Astrocyte of the spinal cord (primary cell): ENCODE measurements around the gene NT5DC4.
A peak's percentile ranks its signal among the peaks of the same experiment; 100 is the strongest.
"Not testable (repeated sequence)": the region's sequence is repeated elsewhere in the genome, so short reads cannot be mapped to it uniquely, and the experiment has no call there.

Experiments used
- DNase-seq: peaks from one replicate; pipeline ENCODE4 v3.0.0; 2011; ENCODE audit warnings: low read depth, low spot score
- H3K4me3 ChIP-seq: 2 replicates; pipeline ENCODE4 v1.5.1; 2011; ENCODE audit warnings: low read depth, mild to moderate bottlenecking, low read length, moderate library complexity
- in situ Hi-C: cut with HindIII; loops from 2 replicates; pipeline ENCODE4 v1.10.0; 2017; ENCODE audit warnings: low sequenced_read_pairs
- TF ChIP-seq, protein P1 (sequence below): IDR thresholded peaks from 2 replicates; pipeline ENCODE4 v1.5.1; 2012; ENCODE audit warnings: low read depth, mild to moderate bottlenecking, low read length, inconsistent platforms

NT5DC4 gene

DNA sequence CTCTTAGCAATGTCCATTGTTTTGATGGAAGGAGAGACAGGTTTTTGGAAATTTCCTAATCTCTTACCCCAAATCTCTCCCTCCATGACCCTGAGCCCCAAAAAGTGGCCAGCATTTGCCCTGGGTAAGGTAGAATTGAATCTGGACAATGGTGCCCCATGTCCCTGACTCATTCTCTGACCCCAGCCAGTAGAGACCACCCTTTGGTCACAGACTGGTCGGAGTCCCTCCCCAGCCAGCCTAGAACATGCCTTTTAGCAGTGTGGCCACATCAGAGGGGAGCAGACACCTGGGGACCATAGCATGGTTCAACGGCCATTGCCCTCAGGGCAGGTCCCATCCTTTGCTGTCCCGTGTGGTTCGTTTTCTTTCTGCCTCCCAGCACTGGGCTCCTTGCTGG lies 6.5 kb upstream of the NT5DC4 start:
- in situ Hi-C loops: no loop called here

DNA sequence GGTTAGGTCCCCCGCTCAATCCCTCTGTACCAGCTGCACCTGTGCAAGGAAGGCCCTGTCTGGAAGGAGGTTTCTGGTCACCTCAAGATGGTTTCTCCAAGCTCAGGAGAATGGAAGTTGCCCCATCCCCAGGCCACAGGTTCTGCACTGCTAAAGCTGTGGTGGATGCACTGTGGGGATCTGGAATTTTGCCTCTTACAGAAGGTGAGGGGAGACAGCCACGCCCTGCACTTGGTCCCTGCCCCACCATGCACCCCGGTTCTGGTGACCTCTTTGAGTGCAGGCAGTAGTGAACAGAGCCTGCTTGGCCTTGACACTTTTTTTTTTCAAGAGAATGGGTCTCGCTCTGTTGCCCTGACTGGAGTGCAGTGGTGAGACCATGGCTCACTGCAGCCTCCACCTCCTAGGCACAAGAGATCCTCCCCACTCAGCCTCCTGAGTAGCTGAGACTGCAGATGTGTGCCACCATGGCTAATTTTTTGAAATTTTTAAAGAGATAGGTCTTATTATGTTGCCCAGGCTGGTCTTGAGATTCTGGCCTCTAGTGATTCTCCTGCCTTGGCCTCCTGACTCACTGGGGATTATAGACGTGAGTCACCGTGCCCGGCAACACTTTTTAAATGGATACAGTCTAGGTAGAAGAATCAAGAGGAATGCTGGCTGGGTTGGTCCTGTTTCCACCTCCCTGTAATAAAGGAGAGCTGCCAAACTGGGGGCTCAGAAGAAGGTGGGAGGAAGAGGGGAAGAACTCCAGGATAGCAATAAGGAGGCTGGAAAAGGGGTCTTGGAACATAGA lies 5.8 kb upstream of the NT5DC4 start:
- TF ChIP-seq, protein P1, sequence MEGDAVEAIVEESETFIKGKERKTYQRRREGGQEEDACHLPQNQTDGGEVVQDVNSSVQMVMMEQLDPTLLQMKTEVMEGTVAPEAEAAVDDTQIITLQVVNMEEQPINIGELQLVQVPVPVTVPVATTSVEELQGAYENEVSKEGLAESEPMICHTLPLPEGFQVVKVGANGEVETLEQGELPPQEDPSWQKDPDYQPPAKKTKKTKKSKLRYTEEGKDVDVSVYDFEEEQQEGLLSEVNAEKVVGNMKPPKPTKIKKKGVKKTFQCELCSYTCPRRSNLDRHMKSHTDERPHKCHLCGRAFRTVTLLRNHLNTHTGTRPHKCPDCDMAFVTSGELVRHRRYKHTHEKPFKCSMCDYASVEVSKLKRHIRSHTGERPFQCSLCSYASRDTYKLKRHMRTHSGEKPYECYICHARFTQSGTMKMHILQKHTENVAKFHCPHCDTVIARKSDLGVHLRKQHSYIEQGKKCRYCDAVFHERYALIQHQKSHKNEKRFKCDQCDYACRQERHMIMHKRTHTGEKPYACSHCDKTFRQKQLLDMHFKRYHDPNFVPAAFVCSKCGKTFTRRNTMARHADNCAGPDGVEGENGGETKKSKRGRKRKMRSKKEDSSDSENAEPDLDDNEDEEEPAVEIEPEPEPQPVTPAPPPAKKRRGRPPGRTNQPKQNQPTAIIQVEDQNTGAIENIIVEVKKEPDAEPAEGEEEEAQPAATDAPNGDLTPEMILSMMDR: no peak

More for the DNA sequence above, 6.5 kb upstream of the NT5DC4 start:
- no peak for DNase-seq
- TF ChIP-seq, protein P1: no peak
- no peak overlapping the region for H3K4me3 ChIP-seq

DNA sequence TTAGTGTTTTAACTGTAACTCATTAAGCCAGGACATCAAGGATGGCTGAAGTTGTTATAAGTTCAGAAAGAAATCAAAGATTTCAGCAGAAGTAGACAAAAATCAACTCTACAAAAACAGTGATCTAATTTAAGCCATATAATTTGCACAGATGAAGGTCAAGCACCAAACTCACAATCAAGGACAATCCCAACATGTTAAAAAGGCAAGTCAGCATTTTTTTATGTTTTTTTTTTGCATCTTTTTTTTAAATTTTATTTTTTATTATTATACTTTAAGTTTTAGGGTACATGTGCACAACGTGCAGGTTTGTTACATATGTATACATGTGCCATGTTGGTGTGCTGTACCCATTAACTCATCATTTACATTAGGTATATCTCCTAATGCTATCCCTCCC lies 4.7 kb upstream of the NT5DC4 start:
- DNase-seq, H3K4me3 ChIP-seq, in situ Hi-C loops: not testable (repeated sequence)

More for the DNA sequence above, 5.8 kb upstream of the NT5DC4 start:
- no peak overlapping the region for H3K4me3 ChIP-seq
- peak; percentile 24 for DNase-seq
- in situ Hi-C loops: no loop called here

DNA sequence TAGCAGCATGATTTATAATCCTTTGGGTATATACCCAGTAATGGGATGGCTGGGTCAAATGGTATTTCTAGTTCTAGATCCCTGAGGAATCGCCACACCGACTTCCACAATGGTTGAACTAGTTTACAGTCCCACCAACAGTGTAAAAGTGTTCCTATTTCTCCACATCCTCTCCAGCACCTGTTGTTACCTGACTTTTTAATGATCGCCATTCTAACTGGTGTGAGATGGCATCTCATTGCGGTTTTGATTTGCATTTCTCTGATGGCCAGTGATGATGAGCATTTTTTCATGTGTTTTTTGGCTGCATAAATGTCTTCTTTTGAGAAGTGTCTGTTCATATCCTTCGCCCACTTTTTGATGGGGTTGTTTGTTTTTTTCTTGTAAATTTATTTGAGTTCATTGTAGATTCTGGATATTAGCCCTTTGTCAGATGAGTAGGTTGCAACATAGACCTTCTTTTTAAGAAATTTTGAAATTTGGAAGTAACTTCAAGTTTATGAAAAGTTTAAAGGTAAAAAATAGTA lies 3.9 kb upstream of the NT5DC4 start:
- in situ Hi-C loops, DNase-seq, H3K4me3 ChIP-seq: not testable (repeated sequence)

DNA sequence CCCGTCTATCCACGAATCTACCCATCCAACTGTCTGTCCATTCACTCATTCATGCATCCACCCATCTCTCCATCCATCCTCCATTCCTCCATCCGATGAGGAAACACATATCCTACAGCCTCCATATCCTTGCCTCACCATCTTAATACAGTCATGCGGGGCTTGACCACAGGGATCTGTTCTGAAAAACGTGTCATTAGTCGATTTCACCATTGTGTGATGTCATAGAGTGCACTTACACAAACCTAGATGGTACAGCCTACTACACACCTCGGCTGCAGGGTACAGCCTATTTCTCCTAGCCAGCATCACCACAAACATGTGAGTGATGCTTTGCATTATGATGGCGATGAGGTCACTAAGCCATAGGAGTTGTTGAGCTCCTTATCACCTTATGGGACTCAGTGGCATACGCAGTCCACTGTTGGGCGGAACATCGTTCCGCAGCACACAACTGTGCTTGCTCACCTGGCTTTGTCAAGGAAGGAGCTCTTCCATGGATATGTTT lies 1.9 kb upstream of the NT5DC4 start:
- TF ChIP-seq, protein P1: no peak
- in situ Hi-C loops: no loop called here

DNA sequence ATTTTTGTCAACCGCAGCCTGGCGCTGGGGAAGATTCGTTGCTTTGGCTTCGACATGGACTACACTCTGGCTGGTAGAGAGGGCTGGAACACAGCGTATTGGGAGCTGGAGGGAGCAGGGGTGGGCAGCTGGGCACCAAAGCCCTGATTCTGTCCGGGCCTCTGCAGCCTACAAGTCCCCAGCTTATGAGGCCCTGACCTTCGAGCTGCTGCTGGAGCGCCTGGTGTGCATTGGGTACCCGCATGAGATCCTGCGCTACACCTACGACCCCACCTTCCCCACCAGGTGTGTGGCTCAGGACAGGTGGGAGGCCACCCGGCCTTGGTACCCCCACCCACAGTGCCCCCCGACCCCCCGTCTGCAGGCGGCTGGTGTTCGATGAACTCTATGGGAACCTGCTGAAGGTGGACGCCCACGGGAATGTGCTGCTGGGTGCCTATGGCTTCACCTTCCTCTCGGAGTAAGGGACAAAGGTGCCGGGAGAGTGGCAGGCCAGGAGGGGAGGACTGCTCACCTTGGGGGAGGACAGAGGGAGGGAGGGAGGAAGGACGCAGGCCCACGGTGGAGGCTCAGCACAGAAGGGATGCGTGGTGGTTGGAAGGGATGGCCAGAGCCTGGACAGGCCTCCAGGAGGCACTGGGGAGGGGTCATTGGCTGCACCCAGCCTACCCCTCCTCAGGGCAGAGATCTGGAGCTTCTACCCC lies 1.2 kb downstream of the NT5DC4 start:
- no peak for DNase-seq
- in situ Hi-C loops: no loop called here
- TF ChIP-seq, protein P1: no peak

More for the DNA sequence above, 1.9 kb upstream of the NT5DC4 start:
- DNase-seq: no peak
- no peak overlapping the region for H3K4me3 ChIP-seq

DNA sequence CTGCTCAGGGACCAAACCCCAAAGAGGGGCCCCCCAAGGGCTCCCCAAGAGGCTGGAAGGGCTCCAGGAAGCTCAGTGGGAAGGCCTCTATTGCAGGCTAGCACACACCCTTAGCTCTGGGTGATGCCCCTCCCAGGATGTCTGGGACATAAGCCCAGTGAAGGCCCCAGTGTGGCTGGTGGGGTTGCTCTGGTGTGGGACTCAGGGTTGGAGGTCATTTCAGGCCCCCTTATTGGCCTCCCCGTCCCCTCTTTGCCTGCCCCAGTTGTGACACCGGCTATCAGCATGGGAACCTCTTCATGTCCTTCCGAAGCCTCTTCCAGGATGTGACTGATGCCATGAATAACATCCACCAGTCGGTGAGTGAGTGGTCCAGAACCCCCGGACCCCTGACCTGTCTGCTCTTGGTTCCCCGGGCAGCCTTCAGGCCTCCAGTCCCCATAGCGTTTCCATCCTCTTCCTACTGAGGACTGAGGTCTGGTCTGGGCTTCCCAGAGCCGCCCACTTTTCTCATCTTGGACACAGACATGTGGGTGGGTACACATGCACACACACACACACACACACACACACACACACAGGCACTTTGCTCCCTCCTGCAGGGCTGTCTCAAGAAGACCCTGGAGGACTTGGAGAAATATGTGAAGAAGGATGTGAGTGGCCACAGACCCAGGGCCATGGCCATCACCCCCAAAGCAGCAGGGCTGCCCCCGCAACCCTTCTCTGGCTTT lies 2.2 kb downstream of the NT5DC4 start:
- TF ChIP-seq, protein P1: no peak
- no peak for DNase-seq
- in situ Hi-C loops: no loop called here
- no peak overlapping the region for H3K4me3 ChIP-seq

More for the DNA sequence above, 1.2 kb downstream of the NT5DC4 start:
- H3K4me3 ChIP-seq: no peak overlapping the region
